Spinal cord (tissue), 10 donors: ENCODE measurements around the gene TRIO. TPM values are rescaled to one million over a fixed set of nuclear protein-coding genes. Genes with fewer than 3 reads are reported as not detected.

Source experiments
- DNase-seq, 6 donors: peaks; one replicate each; pipeline versions ENCODE4 v3.0.0 to v3.0.0-alpha.2; 2013 to 2015; ENCODE audit warnings: low spot score in 6 of 6, low read depth in 4 of 6
- H3K27ac ChIP-seq: one replicate; pipeline ENCODE4 v1.5.1; 2013; ENCODE audit warnings: low read depth, low read length, control low read depth
- H3K27me3 ChIP-seq: one replicate; pipeline ENCODE4 v1.6.1; 2013; ENCODE audit warnings: low read length; ENCODE audit not compliant: control insufficient read depth, insufficient read depth
- H3K36me3 ChIP-seq: one replicate; pipeline ENCODE4 v1.6.1; 2013; ENCODE audit warnings: low read length; ENCODE audit not compliant: control insufficient read depth, insufficient read depth
- H3K4me1 ChIP-seq: one replicate; pipeline ENCODE4 v1.6.1; 2013; ENCODE audit warnings: low read length; ENCODE audit not compliant: control insufficient read depth, insufficient read depth
- H3K4me3 ChIP-seq: one replicate; pipeline ENCODE4 v1.5.1; 2013; ENCODE audit warnings: low read depth, low read length, control low read depth
- H3K9me3 ChIP-seq: one replicate; pipeline ENCODE4 v1.6.1; 2013; ENCODE audit warnings: low read length; ENCODE audit not compliant: control insufficient read depth, insufficient read depth
- WGBS: methylation state at CpG from one replicate; pipeline ENCODE4 v1.1.5; 2013; ENCODE audit warnings: missing lambda C conversion rate; ENCODE audit not compliant: insufficient coverage; 5-methylcytosine and 5-hydroxymethylcytosine counted together
- polyA plus RNA-seq, 2 donors: library from polyadenylated mRNA; unstranded; fragments of 120-200 nt; gene quantifications; one replicate each; pipeline ENCODE4 v1.2.1, GENCODE V29; 2013; ENCODE audit not compliant: insufficient read length in 2 of 2
- total RNA-seq, 2 donors: library from RNA; depleted of rRNA in 1 of 2; stranded (reverse); fragments of 120-200 nt in 1 of 2; fragments of >200 nt in 1 of 2; gene quantifications; one replicate each; pipeline versions ENCODE4 v1.2.3 to v1.2.4, GENCODE V29; 2013 to 2014
- donor health status: healthy.

The TRIO gene
- total and polyA plus RNA-seq, 4 donors, result 175 to 253 (median 240) TPM

DNA sequence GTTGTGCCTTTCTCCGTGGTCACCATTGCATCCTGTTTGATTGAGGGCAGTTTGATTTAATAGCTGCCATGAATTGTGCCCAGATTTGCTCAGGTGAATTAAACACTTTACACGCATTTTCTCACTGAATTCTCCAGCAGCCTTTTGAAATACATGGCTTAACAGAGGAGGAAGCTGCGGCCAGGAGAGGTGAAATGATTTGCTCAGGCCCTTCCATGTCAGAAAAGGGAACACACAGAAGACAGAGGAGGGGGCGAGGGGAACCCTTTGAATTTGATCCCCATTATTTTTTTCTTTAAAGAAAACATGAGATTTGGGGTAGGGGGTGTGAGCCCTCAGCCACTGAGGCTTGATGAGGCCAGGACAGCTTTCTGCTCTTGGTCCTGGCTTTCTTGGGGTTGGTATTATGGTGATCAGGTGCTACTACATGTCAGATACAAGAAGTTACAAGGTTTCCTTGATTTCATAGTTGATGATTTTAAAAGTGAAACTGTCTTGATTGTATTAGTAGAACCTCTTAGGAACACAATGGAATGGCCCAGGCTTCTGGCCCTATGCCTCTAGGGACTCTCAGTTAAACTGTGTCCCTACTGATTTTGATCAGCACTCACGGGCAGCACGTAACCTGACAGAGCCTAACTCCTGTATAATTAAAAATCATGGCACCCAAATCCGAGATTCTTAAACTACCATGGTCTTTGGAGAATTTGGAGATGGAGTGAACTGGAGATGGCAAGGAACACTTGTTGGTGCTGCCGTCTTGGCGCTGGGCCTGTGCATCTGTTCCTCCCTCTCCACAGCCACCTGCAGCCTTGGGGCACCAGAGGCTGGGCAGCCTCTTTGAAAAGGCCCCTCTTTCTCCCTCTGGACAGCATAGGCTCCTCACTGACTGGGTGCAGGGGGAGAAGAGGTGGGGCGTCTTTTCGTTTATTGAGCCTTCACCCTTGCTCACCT lies 107.9 kb downstream of the TRIO start:
- peak overlapping the region; percentile 77 for H3K27ac ChIP-seq
- WGBS, result 63% methylated on average over 3 of the region's 11 CpGs
- no peaks in the 10 kb centered on the region for H3K27me3 ChIP-seq
- H3K36me3 ChIP-seq, result no peaks in the 10 kb centered on the region
- no peak for DNase-seq
- no peak overlapping the region for H3K4me3 ChIP-seq
- peaks cover 58% of the 10 kb centered on the region for H3K4me1 ChIP-seq
- no peaks in the 10 kb centered on the region for H3K9me3 ChIP-seq

DNA sequence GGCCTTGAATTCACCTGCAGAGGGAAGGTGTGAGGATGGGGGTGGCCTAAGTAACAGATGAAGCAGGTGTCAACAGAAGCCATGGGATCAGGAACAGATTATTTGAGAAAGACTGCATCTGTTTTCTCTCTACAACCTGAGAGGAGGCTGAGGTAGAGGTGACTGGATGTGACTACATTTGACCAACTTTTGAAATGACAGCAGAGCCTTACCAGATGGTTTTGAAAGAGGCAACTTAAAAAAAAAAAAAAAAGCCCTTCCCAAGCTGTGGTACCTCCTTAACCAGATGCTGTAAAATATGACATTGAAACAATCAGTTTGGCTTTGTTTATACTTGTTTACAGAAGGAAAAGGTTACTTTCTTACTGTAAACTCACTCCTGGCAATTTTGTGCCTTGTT lies 108.6 kb downstream of the TRIO start:
- no peaks in the 10 kb centered on the region for H3K36me3 ChIP-seq
- DNase-seq, result no peak
- H3K9me3 ChIP-seq, result no peaks in the 10 kb centered on the region
- no peak overlapping the region for H3K4me3 ChIP-seq
- no peaks in the 10 kb centered on the region for H3K27me3 ChIP-seq
- no peak overlapping the region for H3K27ac ChIP-seq
- H3K4me1 ChIP-seq, result peaks cover 53% of the 10 kb centered on the region

DNA sequence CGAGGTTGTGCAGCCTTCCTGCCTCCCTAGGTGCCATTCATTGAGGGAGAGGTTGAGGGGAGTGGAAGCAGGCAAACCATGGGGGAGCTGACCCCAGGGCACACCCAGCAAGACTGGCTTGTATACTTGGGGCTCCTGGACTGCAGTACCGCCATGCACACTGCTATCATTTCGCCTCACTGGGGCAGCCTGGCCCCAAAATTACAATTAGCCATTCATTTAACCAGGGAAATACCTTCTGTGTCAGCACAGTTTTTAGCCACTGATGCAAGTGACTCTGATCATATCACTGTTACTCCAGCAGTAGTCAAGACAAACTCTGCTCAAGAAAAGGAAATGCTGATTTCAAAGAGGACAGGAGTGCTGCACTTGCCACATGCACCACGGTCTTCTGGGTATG lies 109.7 kb downstream of the TRIO start:
- Histone ChIP-seq H3K4me1 (peaks cover 54% of the 10 kb centered on the region), H3K27ac (no peak overlapping the region)

DNA sequence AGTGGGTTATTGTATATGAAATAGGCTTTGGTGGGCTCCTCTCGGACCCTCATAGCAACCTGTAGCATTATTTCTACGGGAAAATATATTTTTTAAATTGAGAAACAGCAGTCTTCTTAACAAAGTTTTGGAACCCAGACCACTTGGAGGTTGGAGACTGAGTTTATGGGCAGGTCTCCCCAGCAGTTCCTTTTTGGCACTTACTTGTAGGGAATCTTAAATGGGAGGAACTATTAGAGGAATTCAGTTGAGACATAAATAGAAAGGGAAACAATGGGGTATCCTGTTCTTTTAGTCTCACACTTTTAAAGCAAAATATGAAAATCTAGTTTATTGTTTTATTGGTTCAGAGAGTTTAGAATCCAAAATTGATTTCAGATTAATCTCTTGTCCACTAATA lies 111.5 kb downstream of the TRIO start:
- Histone ChIP-seq H3K36me3 (no peaks in the 10 kb centered on the region), H3K4me1 (peaks cover 51% of the 10 kb centered on the region), H3K9me3 (no peaks in the 10 kb centered on the region), H3K27ac (no peak overlapping the region), H3K27me3 (no peaks in the 10 kb centered on the region), H3K4me3 (no peak overlapping the region)
- WGBS, result no CpG with 5 or more reads among the region's 2 CpGs
- DNase-seq, result no peak

More for the DNA sequence above, 109.7 kb downstream of the TRIO start:
- DNase-seq, result no peak
- 88% methylated on average over 3 of the region's 4 CpGs for WGBS
- Histone ChIP-seq H3K9me3 (no peaks in the 10 kb centered on the region), H3K27me3 (no peaks in the 10 kb centered on the region), H3K4me3 (no peak overlapping the region), H3K36me3 (no peaks in the 10 kb centered on the region)

DNA sequence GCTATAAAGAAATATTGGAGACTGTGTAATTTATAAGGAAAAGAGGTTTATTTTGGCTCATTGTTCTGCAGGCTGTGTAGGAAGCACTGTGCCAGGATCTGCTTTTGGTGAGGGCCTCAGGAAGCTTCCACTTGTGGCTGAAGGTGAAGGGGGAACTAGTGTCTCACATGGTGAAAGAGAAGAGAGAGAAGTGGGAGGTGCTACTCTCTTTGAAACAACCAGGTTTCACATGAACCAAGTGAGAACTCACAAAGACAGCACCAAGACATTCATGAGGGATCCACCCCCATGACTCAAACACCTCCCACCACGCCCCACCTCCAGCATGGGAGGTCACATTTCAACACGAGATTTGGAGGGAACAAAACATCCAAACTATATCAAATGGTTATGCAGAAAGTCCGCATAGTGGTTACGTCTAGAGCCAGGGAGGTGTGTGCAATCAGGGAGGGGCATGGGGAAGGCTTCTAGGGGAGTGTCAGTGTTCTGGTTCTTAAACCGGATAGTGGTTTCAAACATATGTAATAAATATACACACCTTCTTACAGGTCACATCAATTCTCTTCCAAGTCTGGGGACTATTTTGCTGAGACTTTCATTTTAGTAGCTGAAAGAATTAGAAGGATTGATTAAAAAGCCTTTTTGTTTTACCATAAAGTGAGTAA lies 113.0 kb downstream of the TRIO start:
- Histone ChIP-seq H3K27me3 (no peaks in the 10 kb centered on the region), H3K27ac (no peak overlapping the region), H3K4me3 (no peak overlapping the region), H3K36me3 (no peaks in the 10 kb centered on the region), H3K4me1 (peaks cover 40% of the 10 kb centered on the region), H3K9me3 (no peaks in the 10 kb centered on the region)
- WGBS, result no CpG with 5 or more reads among the region's 5 CpGs
- DNase-seq, result no peak

DNA sequence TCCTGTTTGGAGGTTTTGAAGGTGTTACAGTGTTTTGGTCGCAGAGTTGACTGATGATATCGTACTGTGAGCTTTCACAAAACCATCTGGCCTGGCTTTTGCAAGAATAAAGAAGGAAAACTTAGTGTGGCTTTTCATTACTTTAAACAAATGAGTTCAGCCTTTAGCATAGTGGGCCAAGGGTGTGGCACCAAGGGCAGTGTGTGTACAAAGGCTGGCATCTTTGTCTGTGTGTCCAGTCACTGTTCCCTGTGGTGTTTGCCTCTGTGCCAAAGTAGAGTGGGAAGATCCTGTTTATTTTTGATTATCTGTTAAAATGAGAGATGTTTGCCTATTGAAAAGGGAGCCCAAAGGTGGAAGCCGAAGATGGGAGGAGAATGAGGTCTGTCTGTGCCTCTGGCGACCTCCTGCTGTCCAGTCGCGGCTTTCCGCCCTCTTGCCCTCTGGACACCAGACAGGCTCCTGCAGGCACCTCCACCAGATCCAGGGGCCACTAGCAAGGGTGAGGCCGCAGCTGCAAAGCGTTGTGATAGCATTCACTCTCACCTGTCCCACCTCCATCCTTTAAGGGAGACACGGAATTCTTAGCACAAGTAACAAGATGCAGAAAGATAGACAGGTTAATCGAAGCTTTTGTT lies 113.7 kb downstream of the TRIO start:
- no peak overlapping the region for H3K4me3 ChIP-seq
- no peak overlapping the region for H3K27ac ChIP-seq
- peaks cover 35% of the 10 kb centered on the region for H3K4me1 ChIP-seq
- no peaks in the 10 kb centered on the region for H3K9me3 ChIP-seq
- no peaks in the 10 kb centered on the region for H3K27me3 ChIP-seq
- WGBS, result 63% methylated on average over 8 of the region's 11 CpGs
- DNase-seq, result no peak
- no peaks in the 10 kb centered on the region for H3K36me3 ChIP-seq

DNA sequence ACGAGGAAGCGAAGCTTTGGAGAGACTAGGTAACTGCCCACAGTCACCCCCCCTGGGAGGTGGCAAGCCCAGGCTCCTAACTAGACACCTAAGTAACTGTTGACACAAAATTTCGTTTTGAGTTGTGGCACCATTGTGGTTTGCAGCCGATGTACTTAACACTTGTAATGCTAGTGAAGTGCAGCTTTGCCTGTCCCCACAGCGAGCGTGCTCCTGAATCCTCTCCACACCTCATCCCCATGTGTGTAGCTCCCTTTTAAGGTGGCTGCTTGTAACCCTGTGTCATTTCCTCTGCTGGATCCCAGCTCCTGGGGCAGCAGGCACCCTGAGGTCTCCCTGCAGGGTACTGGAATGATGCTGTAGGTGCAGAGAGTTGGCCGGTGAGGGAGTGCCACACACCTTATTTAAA lies 114.9 kb downstream of the TRIO start:
- Histone ChIP-seq H3K9me3 (no peaks in the 10 kb centered on the region), H3K4me1 (peaks cover 25% of the 10 kb centered on the region), H3K27ac (no peak overlapping the region), H3K27me3 (no peaks in the 10 kb centered on the region), H3K4me3 (no peak overlapping the region), H3K36me3 (no peaks in the 10 kb centered on the region)
- WGBS, result 68% methylated on average over 4 of the region's 7 CpGs
- DNase-seq, result no peak

DNA sequence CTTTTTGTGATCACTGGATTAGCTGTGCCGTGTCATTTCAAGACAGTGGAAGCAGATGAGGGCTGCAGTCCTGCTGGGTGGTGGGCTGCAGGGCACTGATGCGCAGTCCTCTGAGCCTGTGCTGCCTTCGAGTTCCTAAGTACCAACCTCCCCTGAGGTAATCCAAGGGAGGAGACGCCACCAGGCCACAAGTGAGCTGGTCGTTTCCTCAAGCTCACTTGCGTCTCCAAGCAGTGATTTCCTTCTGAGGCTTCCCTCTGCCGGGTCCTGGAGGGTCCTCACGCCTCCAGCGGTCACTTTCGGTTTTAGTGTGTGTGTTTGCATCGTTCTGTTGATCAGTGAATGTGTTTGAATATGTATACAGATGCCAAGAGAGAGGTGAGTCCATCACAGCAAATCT lies 115.7 kb downstream of the TRIO start:
- Histone ChIP-seq H3K27me3 (no peaks in the 10 kb centered on the region), H3K4me1 (peaks cover 21% of the 10 kb centered on the region), H3K9me3 (no peaks in the 10 kb centered on the region), H3K4me3 (peak overlapping the region; percentile 9), H3K27ac (peak overlapping the region; percentile 16), H3K36me3 (no peaks in the 10 kb centered on the region)
- DNase-seq, result peak in 2 of 6 donors; percentile 61 to 80
- 19% methylated on average over 9 of the region's 11 CpGs for WGBS

DNA sequence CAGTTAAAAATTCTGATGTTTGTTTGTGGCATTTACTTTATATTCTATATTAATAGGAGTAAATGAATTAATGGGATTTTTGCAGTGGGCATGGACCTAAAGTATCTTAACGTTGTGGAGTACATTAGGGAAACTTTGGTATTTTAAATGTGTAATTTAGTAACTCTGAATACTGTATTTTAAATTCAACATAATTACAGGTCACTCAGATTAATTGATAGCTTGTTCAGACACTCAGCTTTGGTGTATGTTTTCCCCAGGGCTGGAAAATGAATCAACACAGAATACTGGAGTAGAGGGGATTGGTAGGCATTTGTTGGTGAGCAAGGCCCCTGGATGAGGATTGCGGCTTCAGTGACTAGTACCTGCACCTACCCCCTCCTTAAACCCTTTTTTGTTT lies 117.5 kb downstream of the TRIO start:
- no peak overlapping the region for H3K27ac ChIP-seq
- no peaks in the 10 kb centered on the region for H3K27me3 ChIP-seq
- peaks cover 17% of the 10 kb centered on the region for H3K4me1 ChIP-seq
- WGBS, result no CpG with 5 or more reads among the region's 2 CpGs
- H3K9me3 ChIP-seq, result no peaks in the 10 kb centered on the region
- DNase-seq, result no peak
- H3K4me3 ChIP-seq, result no peak overlapping the region
- H3K36me3 ChIP-seq, result no peaks in the 10 kb centered on the region
